DMS53 treated with DMSO at 0.1 percent for 48 hours (cell line): ENCODE data around the gene DNAJC27.

ENCODE experiments used
- DNase-seq: peaks from one replicate; lab custom pipeline; 2025; ENCODE audit not compliant: unreplicated experiment; lab: John Stamatoyannopoulos, UW

Gene DNAJC27

DNA sequence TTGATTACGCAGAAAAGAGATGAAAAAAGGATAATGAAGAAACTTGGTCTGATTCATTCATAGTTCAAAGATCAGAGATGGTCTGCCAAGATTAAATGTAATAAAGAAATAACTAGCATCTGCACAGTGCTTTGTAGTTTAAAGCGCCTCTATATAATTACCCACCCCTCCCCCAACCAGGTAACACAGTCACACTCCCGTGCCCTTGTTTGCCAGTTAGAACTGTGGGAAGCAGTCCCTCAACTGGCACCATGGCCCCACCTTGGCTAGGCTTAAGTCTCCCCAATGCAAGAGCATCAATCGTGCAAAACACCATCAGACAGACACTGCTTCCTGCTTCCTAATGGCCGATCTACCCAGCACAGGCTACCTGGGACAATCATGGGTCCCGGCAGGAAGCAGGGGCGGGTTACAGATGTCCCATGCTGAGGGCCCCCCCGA is 63.3 kb downstream of the DNAJC27 start:
- no peak for DNase-seq

DNA sequence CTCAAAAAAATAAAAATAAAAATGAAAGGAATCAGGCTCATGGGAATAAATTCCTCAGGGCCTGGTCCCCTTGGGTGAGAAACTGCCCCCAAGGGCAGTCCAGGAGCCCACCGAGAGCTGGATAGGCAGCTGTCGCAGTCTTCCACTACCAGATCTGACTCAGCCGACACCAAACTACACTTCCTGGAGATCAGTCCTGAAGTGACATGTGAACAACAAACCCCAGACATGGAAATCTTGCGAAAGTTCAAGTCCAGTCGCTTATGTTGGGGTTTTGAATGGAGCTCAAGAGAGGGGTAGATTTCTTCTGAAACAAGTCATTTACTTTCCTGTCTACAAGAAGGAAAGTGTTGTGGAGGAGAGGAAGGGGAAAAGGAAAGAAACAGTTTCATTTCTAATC is 64.6 kb downstream of the DNAJC27 start:
- DNase-seq = no peak

DNA sequence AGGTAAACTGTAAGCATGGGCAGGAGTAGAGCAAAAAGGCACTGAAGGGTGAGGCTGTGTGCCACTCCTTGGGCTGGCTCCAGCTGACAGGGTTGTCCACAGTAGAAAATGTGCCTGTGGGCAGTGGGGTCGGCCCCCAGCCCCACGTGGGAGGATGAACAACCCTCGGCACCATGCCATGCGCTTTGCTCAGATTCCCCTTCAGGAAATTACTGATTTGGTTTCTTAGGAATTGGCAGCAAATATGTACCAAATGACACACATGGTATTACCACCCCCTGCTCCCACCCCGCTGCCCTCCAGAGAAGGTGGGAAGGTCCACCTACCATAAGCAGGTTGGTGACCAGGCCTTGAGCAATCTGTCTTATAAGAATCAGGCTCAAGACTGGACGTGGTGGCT is 65.3 kb downstream of the DNAJC27 start:
- no peak for DNase-seq

DNA sequence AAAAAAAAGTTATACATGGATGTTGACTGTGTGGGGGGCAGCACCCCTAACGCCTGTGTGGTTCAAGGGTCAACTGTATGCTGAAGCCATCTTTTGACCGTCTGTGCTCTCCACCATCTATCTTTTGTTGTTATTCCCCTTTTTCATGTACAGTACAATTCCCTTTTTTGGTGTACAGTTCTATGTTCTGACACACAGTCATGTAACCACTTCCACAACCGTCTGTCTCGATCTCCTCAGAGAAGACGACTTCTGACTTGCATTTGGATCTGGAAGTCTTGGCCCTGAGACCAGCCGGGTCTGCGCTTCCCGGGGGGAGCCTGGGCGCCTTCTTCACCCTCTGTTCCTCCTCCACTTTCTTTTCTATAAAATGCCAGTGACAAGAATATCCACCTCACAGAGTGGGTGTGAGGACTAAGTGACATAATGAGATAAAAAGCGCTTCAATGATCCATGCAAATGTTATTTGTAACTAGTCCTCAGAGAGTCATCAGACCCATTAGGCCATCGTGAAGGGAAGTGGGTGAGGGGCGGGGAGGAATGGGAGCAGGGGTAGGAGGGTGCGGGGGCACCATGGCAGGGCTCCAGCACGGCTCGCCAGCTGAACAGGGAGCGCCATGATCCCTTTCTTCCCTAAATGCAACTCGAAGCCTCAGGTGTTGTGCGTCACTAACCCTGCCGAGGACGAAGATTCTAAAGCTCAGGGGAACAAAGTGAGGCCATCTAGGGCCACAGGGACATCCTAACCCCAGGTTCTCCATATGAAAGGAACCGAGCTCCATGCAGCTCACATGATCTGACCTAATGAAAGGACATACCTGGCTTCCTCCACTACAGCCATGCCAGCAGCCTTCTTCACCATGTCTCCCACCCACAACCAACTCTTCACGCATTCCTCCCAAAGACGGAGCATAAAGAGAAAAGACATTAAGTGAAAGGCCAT is 68.3 kb downstream of the DNAJC27 start:
- no peak for DNase-seq

DNA sequence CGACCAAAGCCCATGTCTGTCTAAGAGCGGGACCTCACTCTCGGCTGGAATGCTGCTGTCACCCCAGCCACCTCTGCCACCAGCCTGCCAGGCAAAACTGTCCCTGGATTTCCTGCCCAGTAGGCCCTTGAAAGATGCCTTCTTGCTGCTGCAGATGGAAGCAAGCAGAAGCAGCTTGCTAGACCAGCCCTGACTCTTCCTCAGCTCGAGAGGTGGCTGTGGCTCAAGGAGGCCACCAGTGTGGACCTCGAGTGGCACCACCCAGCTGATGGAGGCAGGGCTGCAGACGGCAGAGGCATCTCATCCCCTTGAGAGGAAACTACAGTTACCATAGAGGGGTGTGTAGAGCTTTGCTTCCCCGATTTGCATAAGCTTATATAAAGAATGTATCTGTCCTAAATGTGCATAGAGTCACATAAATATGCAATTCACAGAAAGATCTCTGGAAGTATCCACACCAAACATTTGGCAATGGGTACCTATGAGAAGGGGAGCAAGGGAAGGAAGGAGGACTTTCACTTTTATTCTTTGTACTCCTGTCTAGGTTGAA is 72.3 kb downstream of the DNAJC27 start:
- DNase-seq = no peak

DNA sequence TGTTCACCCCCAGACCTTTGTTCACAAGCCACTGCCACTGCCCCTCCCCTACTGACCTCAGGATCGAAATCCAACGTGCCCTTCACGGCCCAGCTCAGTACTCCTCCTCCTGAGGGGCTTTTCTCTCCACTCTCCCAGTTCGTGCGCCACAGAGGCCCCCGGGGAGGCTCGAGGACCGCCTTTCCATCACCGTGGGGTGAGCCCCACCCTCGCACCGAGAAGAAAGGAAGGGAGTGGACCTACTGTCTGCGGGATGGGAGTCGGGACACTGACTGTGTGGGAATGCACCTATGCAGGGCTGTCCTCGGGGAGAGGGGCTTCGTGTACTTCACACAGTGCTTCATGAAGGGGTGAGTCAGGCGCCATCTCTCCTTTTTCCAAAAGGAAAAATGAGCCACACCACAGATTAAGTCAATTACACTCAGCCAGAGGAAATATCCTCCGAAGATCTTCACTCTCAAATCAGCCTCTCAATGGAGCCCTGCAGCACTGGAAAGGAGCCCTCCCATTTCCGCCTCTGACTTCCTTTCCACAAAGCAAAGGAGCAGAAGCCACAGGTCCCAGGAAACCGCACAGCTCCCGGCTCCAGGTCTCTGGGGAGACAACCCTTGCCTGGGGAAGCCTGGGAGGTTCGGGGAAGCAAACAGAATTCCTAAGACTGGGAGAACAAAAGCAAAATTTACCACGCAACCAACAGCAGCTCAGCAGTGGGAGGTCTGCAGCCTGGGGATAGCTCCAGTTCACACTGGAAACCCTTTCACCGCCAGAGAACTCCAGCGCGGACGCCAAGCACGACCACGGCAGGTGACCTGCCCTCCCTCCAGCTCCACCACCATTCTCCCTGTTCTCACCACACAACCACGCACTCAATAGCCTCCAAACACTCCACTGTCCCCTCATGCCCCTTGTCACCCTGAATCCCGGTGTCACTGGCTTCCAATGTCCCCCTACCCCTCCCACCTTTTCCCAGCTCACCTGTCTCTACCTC is 73.3 kb downstream of the DNAJC27 start:
- DNase-seq = no peak

DNA sequence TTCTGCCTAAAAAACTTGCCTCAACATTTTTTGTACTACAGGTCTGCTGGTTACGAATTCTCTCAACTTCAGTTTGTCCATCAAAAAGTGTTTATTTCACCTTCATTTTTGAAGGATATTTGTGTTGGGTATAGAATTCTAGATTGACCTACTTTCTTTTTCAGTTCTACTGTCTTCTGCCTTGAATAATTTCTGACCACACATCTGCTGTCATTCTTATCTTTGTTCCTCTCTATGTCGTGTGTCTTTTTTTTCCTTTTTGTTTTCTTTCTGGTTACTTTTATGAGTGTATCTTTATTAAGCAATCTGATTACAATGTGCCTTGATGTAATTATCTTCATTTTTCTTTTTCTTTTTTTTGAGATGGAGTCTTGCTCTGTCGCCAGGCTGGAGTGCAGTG is 77.0 kb downstream of the DNAJC27 start:
- no peak for DNase-seq

DNA sequence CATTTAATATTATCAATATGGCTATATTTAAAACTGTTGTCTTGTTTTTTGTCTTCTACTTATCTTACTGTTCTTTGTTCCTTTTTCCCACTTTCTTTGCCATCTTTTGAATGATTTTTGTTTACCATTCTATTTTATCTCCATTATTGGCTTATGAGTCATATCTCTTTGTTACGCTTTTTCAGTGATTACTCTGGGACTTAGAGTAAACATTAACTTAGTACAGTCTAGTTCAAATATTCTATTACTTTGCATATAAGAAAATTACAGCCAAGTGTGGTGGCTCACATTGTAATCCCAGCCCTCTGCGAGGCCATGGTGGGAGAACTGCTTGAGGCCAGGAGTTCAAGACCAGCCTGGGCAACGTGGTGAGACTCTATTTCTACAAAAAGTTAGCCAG is 77.8 kb downstream of the DNAJC27 start:
- DNase-seq = peak; percentile 55
